ENCODE data around the gene JAZF1.

JAZF1 gene

DNA sequence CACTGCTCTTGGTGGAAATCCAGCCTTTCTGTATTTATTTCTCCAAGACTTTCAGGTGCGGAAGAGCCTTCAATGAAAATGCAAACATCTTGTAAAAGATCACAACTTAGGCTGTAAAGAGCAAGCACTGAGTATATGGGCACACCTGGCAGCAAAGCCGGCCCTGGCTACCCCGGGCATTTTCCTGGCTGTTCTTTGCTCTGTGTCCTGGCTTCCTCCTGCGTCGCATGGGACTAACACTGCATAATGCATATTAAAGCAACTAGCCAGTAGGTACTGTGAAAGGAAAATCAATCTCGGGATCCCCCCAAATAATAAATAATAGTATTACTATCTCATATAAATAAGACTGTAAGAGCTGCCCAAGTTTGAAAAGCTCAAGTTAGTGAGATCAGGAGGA, 9.9 kb downstream of the JAZF1 start:
- TF ChIP-seq CTCF (IDR thresholded peaks at IDR 0.05), result no peak
- Histone ChIP-seq H3K4me3 (ENCODE audit: low read depth, low read length) (no peak overlapping the region), H3K9ac (no peak overlapping the region)

GRCh38 chr7:28169230-28169629, 11.4 kb downstream of the JAZF1 start:
- no peak overlapping the region for H3K27ac ChIP-seq
- no peak overlapping the region for H3K9ac ChIP-seq

More for the DNA sequence above, 9.9 kb downstream of the JAZF1 start:
- Histone ChIP-seq H3K27ac (no peak overlapping the region), H3K9me3 (ENCODE audit: control insufficient read depth, low read length) (no peaks in the 10 kb centered on the region), H3K36me3 (ENCODE audit: control insufficient read depth, insufficient read depth, low read length) (no peaks in the 10 kb centered on the region), H3K4me2 (ENCODE audit: low read length) (no peak overlapping the region), H3K79me2 (peaks cover 6% of the 10 kb centered on the region), H3K4me1 (no peaks in the 10 kb centered on the region), H2AFZ (no peak overlapping the region), H3K27me3 (ENCODE audit: control insufficient read depth, insufficient read depth, low read length) (no peaks in the 10 kb centered on the region)

DNA sequence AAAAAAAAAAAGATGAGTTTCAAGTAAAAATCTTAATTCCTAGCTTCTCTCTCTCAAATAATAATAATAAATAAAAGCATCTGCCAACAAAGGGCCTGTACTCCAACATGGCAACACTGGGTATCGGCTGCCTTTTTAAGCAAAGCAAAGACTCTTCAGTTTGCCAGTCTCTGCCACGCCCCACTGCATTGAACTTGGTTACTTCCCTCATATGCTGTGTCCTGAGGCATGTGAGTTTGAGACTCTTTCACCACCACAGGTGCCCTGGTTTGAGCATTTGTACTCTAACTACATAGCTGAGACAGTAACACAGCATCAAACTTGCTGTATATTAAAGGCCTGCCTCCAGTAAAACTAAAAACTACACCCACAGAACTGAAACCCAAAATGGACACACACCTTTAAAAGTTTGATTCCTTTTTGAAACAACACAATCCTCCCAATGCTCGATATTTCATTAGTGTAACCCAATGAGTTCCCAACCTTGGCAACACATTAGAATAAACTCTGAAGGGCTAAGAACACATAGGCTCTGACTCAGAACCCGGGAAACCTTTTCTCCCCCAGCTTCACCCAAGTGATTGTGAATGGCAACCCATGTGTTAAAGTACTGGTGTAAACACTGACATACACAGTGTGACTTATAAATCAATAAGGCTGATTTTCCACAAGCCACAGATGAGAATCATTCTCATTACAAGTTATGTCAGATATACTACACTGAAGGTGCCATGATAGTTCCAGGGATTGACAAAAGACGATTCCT, 12.0 kb downstream of the JAZF1 start:
- H3K36me3 ChIP-seq (ENCODE audit: control insufficient read depth, insufficient read depth, low read length), result no peaks in the 10 kb centered on the region
- H3K27me3 ChIP-seq (ENCODE audit: control insufficient read depth, insufficient read depth, low read length), result no peaks in the 10 kb centered on the region
- H2AFZ ChIP-seq, result no peak overlapping the region
- peaks cover 6% of the 10 kb centered on the region for H3K79me2 ChIP-seq
- H3K4me3 ChIP-seq (ENCODE audit: low read depth, low read length), result no peak overlapping the region
- no peaks in the 10 kb centered on the region for H3K9me3 ChIP-seq (ENCODE audit: control insufficient read depth, low read length)
- no peak for TF ChIP-seq CTCF (IDR thresholded peaks at IDR 0.05)
- H3K9ac ChIP-seq, result no peak overlapping the region
- H3K27ac ChIP-seq, result no peak overlapping the region
- no peaks in the 10 kb centered on the region for H3K4me1 ChIP-seq
- no peak overlapping the region for H3K4me2 ChIP-seq (ENCODE audit: low read length)

More at GRCh38 chr7:28169230-28169629, 11.4 kb downstream of the JAZF1 start:
- TF ChIP-seq CTCF (IDR thresholded peaks at IDR 0.05), result no peak
- Histone ChIP-seq H3K36me3 (ENCODE audit: control insufficient read depth, insufficient read depth, low read length) (no peaks in the 10 kb centered on the region), H3K79me2 (peaks cover 6% of the 10 kb centered on the region), H3K9me3 (ENCODE audit: control insufficient read depth, low read length) (no peaks in the 10 kb centered on the region), H3K4me1 (no peaks in the 10 kb centered on the region), H3K27me3 (ENCODE audit: control insufficient read depth, insufficient read depth, low read length) (no peaks in the 10 kb centered on the region), H3K4me2 (ENCODE audit: low read length) (no peak overlapping the region), H2AFZ (no peak overlapping the region), H3K4me3 (ENCODE audit: low read depth, low read length) (no peak overlapping the region)

DNA sequence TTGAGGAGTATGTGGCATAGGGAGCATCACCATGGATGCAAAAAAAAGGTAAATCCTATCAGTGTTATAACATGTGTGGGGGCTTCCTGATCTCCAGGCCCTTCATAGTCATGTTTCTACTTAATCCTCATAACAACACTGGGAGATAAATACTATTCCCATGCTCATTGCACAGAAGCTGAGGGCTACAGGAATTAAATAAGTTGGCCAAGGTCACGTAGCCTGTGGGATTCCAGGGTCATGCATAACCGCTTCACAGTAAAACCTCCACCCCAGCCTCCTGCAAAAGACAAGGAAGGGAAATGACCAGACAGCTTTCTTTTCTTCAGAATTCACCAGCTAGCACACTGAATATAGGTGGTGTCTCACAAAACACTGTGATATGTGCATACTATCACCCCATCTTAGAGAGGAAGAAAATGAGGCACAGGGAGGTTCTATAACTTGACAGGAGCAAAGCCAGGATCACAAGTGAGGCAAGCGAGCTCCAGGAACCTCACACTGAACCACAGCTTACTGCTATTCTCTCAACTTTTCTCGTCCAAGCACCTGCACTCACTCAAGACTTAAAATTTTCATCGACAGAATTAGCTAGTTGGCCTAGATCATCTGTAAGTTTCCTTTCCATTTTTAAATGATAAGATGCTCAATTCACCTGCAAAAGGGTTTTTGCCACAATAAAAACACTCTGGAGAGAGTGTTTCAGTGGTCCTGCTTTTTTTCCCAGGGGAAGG, 13.4 kb downstream of the JAZF1 start:
- no peak for TF ChIP-seq CTCF (IDR thresholded peaks at IDR 0.05)
- H3K27me3 ChIP-seq (ENCODE audit: control insufficient read depth, insufficient read depth, low read length), result no peaks in the 10 kb centered on the region
- H3K4me3 ChIP-seq (ENCODE audit: low read depth, low read length), result no peak overlapping the region
- H3K4me2 ChIP-seq (ENCODE audit: low read length), result no peak overlapping the region
- H3K79me2 ChIP-seq, result peaks cover 11% of the 10 kb centered on the region
- H3K9ac ChIP-seq, result no peak overlapping the region
- H3K4me1 ChIP-seq, result no peaks in the 10 kb centered on the region
- H3K36me3 ChIP-seq (ENCODE audit: control insufficient read depth, insufficient read depth, low read length), result no peaks in the 10 kb centered on the region
- H3K9me3 ChIP-seq (ENCODE audit: control insufficient read depth, low read length), result no peaks in the 10 kb centered on the region
- no peak overlapping the region for H3K27ac ChIP-seq
- no peak overlapping the region for H2AFZ ChIP-seq

Data from parathyroid adenoma (tissue), 2 donors.